AG20443 (cell line): ENCODE measurements around the gene LTBR.
A peak's percentile ranks its signal among the peaks of the same experiment; 100 is the strongest.

Experiments used
- DNase-seq: peaks from one replicate; pipeline ENCODE4 v3.0.0; 2012; ENCODE audit warnings: low spot score, mixed read lengths

Gene LTBR

GRCh38 chr12:6346942-6347341 is 37.0 kb upstream of the LTBR start:
- DNase-seq: no peak

GRCh38 chr12:6347367-6348338 is 36.3 kb upstream of the LTBR start:
- DNase-seq: peak; percentile 71

GRCh38 chr12:6351622-6352021 is 32.3 kb upstream of the LTBR start:
- DNase-seq: no peak

- no peak for DNase-seq
Observed at GRCh38 chr12:6352193-6353173, 31.5 kb upstream of the LTBR start.

GRCh38 chr12:6354495-6355393 is 29.2 kb upstream of the LTBR start:
- no peak for DNase-seq

- no peak for DNase-seq
Observed at GRCh38 chr12:6355491-6356373, 28.2 kb upstream of the LTBR start.

- DNase-seq: peak; percentile 1
Observed at GRCh38 chr12:6356374-6356820, 27.6 kb upstream of the LTBR start.

- DNase-seq: no peak
Observed at GRCh38 chr12:6358881-6359280, 25.1 kb upstream of the LTBR start.

GRCh38 chr12:6360080-6360571 is 23.8 kb upstream of the LTBR start:
- no peak for DNase-seq

GRCh38 chr12:6360578-6361490 is 23.1 kb upstream of the LTBR start:
- no peak for DNase-seq

GRCh38 chr12:6361834-6362233 is 22.1 kb upstream of the LTBR start:
- no peak for DNase-seq

- no peak for DNase-seq
Observed at GRCh38 chr12:6362403-6362802, 21.6 kb upstream of the LTBR start.

GRCh38 chr12:6363010-6363329 is 21.0 kb upstream of the LTBR start:
- DNase-seq: no peak

- peak; percentile 98 for DNase-seq
Observed at GRCh38 chr12:6363330-6364043, 20.5 kb upstream of the LTBR start.

- peak; percentile 53 for DNase-seq
Observed at GRCh38 chr12:6364044-6364374, 20.0 kb upstream of the LTBR start.

- no peak for DNase-seq
Observed at GRCh38 chr12:6367065-6367968, 16.6 kb upstream of the LTBR start.

GRCh38 chr12:6367969-6368892 is 15.7 kb upstream of the LTBR start:
- no peak for DNase-seq
